ENCODE data around the gene SARM1. TPM values are rescaled to one million over a fixed set of nuclear protein-coding genes. Genes with fewer than 3 reads are reported as not detected.
A peak's percentile ranks its signal among the peaks of the same experiment; 100 is the strongest.

SARM1 gene
- total and polyA plus RNA-seq, 2 of the 13 experiments (the other 11 are each of a cell fraction or from before 2014, with no cell fraction given): 0.73 to 0.86 TPM

DNA sequence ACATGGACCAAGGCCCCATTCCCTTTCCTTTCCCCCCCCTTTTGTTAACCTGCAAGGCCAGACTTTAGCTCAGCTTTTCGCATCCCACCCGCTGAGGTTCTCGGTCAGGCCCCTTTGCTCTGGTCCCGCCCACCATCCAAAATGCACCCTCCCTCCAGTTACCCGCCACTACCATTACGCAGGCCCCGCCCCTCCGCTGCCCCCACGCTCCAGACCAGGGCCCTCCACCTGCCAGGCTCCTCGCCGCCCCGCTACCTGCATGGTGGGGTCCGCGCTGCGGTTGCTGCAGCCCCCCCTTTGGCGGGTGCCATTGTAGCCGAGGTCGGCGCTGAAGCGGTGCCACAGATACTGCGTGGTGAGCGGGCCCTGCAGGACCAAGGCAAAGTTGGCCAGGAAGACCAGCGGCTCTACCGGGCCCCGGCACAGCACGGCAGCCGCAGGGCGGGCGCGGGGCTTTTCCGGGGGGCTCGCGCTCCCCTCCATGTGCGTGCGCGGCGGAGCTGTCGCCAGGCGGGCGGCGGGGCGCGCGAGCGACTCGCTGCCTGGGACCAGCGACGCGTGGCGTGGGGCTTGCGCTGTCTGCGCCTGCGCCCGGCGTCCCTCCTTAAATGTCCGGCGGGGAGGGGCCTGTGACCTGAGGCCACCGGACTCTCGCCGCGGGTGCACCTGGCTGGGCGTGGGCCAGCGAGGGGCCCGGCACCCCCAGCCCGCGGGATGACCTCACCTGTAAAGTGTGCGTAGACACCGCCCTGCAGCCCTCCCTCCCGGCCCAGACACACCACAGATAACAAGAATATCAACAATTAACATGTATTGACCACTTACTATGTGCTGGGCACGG, 34.4 kb downstream of the SARM1 start, which contains the start of gene SLC46A1 (continued):
- TF ChIP-seq, protein P1, sequence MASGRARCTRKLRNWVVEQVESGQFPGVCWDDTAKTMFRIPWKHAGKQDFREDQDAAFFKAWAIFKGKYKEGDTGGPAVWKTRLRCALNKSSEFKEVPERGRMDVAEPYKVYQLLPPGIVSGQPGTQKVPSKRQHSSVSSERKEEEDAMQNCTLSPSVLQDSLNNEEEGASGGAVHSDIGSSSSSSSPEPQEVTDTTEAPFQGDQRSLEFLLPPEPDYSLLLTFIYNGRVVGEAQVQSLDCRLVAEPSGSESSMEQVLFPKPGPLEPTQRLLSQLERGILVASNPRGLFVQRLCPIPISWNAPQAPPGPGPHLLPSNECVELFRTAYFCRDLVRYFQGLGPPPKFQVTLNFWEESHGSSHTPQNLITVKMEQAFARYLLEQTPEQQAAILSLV (CRISPR knock-in tag; IDR thresholded peaks at IDR 0.05; ENCODE audit: borderline replicate concordance): no peak
- no peak for TF ChIP-seq ONECUT2 (CRISPR knock-in tag; IDR thresholded peaks at IDR 0.05)
- TF ChIP-seq, protein P2, sequence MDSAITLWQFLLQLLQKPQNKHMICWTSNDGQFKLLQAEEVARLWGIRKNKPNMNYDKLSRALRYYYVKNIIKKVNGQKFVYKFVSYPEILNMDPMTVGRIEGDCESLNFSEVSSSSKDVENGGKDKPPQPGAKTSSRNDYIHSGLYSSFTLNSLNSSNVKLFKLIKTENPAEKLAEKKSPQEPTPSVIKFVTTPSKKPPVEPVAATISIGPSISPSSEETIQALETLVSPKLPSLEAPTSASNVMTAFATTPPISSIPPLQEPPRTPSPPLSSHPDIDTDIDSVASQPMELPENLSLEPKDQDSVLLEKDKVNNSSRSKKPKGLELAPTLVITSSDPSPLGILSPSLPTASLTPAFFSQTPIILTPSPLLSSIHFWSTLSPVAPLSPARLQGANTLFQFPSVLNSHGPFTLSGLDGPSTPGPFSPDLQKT (CRISPR knock-in tag; IDR thresholded peaks at IDR 0.05; ENCODE audit: borderline replicate concordance): no peak
- TF ChIP-seq ZNF782 (CRISPR knock-in tag; IDR thresholded peaks at IDR 0.05; ENCODE audit: borderline replicate concordance): peak; percentile 62; the same call in 1 of the 2 replicates
- TF ChIP-seq RELA (CRISPR knock-in tag; IDR thresholded peaks at IDR 0.05): no peak
- no peak for TF ChIP-seq ZFP36L1 (CRISPR knock-in tag; IDR thresholded peaks at IDR 0.05)
- TF ChIP-seq, protein P3, sequence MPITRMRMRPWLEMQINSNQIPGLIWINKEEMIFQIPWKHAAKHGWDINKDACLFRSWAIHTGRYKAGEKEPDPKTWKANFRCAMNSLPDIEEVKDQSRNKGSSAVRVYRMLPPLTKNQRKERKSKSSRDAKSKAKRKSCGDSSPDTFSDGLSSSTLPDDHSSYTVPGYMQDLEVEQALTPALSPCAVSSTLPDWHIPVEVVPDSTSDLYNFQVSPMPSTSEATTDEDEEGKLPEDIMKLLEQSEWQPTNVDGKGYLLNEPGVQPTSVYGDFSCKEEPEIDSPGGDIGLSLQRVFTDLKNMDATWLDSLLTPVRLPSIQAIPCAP (CRISPR knock-in tag; IDR thresholded peaks at IDR 0.05; ENCODE audit: low read depth): no peak
- TF ChIP-seq, protein P4, sequence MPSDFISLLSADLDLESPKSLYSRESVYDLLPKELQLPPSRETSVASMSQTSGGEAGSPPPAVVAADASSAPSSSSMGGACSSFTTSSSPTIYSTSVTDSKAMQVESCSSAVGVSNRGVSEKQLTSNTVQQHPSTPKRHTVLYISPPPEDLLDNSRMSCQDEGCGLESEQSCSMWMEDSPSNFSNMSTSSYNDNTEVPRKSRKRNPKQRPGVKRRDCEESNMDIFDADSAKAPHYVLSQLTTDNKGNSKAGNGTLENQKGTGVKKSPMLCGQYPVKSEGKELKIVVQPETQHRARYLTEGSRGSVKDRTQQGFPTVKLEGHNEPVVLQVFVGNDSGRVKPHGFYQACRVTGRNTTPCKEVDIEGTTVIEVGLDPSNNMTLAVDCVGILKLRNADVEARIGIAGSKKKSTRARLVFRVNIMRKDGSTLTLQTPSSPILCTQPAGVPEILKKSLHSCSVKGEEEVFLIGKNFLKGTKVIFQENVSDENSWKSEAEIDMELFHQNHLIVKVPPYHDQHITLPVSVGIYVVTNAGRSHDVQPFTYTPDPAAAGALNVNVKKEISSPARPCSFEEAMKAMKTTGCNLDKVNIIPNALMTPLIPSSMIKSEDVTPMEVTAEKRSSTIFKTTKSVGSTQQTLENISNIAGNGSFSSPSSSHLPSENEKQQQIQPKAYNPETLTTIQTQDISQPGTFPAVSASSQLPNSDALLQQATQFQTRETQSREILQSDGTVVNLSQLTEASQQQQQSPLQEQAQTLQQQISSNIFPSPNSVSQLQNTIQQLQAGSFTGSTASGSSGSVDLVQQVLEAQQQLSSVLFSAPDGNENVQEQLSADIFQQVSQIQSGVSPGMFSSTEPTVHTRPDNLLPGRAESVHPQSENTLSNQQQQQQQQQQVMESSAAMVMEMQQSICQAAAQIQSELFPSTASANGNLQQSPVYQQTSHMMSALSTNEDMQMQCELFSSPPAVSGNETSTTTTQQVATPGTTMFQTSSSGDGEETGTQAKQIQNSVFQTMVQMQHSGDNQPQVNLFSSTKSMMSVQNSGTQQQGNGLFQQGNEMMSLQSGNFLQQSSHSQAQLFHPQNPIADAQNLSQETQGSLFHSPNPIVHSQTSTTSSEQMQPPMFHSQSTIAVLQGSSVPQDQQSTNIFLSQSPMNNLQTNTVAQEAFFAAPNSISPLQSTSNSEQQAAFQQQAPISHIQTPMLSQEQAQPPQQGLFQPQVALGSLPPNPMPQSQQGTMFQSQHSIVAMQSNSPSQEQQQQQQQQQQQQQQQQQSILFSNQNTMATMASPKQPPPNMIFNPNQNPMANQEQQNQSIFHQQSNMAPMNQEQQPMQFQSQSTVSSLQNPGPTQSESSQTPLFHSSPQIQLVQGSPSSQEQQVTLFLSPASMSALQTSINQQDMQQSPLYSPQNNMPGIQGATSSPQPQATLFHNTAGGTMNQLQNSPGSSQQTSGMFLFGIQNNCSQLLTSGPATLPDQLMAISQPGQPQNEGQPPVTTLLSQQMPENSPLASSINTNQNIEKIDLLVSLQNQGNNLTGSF (CRISPR knock-in tag; IDR thresholded peaks at IDR 0.05): no peak
- TF ChIP-seq, protein P5, sequence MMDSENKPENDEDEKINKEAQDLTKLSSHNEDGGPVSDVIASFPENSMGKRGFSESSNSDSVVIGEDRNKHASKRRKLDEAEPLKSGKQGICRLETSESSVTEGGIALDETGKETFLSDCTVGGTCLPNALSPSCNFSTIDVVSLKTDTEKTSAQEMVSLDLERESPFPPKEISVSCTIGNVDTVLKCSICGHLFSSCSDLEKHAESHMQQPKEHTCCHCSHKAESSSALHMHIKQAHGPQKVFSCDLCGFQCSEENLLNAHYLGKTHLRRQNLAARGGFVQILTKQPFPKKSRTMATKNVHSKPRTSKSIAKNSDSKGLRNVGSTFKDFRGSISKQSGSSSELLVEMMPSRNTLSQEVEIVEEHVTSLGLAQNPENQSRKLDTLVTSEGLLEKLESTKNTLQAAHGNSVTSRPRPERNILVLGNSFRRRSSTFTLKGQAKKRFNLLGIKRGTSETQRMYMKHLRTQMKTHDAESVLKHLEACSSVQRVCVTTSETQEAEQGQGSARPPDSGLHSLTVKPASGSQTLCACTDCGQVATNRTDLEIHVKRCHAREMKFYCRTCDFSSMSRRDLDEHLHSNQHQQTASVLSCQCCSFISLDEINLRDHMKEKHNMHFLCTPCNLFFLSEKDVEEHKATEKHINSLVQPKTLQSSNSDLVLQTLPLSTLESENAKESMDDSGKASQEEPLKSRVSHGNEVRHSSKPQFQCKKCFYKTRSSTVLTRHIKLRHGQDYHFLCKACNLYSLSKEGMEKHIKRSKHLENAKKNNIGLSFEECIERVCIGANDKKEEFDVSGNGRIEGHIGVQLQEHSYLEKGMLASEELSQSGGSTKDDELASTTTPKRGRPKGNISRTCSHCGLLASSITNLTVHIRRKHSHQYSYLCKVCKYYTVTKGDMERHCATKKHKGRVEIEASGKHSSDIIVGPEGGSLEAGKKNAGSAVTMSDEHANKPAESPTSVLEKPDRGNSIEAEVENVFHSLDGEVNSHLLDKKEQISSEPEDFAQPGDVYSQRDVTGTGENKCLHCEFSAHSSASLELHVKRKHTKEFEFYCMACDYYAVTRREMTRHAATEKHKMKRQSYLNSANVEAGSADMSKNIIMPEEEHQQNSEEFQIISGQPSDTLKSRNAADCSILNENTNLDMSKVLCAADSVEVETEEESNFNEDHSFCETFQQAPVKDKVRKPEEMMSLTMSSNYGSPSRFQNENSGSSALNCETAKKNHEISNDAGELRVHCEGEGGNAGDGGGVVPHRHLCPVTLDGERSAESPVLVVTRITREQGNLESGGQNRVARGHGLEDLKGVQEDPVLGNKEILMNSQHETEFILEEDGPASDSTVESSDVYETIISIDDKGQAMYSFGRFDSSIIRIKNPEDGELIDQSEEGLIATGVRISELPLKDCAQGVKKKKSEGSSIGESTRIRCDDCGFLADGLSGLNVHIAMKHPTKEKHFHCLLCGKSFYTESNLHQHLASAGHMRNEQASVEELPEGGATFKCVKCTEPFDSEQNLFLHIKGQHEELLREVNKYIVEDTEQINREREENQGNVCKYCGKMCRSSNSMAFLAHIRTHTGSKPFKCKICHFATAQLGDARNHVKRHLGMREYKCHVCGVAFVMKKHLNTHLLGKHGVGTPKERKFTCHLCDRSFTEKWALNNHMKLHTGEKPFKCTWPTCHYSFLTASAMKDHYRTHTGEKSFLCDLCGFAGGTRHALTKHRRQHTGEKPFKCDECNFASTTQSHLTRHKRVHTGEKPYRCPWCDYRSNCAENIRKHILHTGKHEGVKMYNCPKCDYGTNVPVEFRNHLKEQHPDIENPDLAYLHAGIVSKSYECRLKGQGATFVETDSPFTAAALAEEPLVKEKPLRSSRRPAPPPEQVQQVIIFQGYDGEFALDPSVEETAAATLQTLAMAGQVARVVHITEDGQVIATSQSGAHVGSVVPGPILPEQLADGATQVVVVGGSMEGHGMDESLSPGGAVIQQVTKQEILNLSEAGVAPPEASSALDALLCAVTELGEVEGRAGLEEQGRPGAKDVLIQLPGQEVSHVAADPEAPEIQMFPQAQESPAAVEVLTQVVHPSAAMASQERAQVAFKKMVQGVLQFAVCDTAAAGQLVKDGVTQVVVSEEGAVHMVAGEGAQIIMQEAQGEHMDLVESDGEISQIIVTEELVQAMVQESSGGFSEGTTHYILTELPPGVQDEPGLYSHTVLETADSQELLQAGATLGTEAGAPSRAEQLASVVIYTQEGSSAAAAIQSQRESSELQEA (CRISPR knock-in tag; IDR thresholded peaks at IDR 0.05; ENCODE audit: not compliant biosample characterization): peak; percentile 48
- no peak for TF ChIP-seq ZNF264 (CRISPR knock-in tag; IDR thresholded peaks at IDR 0.05)
- no peak for TF ChIP-seq XBP1 (CRISPR knock-in tag; IDR thresholded peaks at IDR 0.05)
